ENCODE measurements around the gene MSANTD7.
"Not testable (repeated sequence)": the region's sequence is repeated elsewhere in the genome, so short reads cannot be mapped to it uniquely, and the experiment has no call there.

GRCh38 chr10:14864871-14865270 is 26.8 kb downstream of the MSANTD7 start:
- not testable (repeated sequence) for TF ChIP-seq CTCF (IDR thresholded peaks at IDR 0.05; ENCODE audit: low read depth, low read length, poor library complexity, severe bottlenecking); EZH2phosphoT487 (IDR thresholded peaks at IDR 0.05; ENCODE audit: borderline replicate concordance, low read length)
